Central memory CD8-positive, alpha-beta T cell (primary cell): Measurements from ENCODE around the gene LRMDA.

ENCODE experiments used
- ATAC-seq: fragments of 150-1000 bp; cut with Tn5 transposase; replicated peaks from 2 replicates; pipeline ENCODE4 v1.10.0; 2022; ENCODE audit warnings: mild to moderate bottlenecking, moderate FRiP score, moderate number of reproducible peaks; ENCODE audit not compliant: poor library complexity, severe bottlenecking; ENCODE audit errors: extremely low read depth
- DNase-seq, 2 donors: peaks; one replicate each; pipeline ENCODE4 v3.0.0; 2021; ENCODE audit warnings: low spot score in 2 of 2
- H3K27ac Mint-ChIP-seq: one replicate; pipeline ENCODE4 v1.8.0; 2022; ENCODE audit warnings: low read depth, mild to moderate bottlenecking, moderate library complexity, mixed read lengths
- H3K27me3 Mint-ChIP-seq: one replicate; pipeline ENCODE4 v1.8.0; 2022; ENCODE audit warnings: mixed read lengths
- H3K36me3 Mint-ChIP-seq: one replicate; pipeline ENCODE4 v1.8.0; 2022; ENCODE audit warnings: mild to moderate bottlenecking, moderate library complexity, mixed read lengths; ENCODE audit not compliant: insufficient read depth
- H3K4me1 Mint-ChIP-seq: one replicate; pipeline ENCODE4 v1.8.0; 2022; ENCODE audit warnings: mixed read lengths
- H3K4me3 Mint-ChIP-seq: one replicate; pipeline ENCODE4 v1.8.0; 2022; ENCODE audit warnings: mild to moderate bottlenecking, moderate library complexity, mixed read lengths
- H3K9me3 Mint-ChIP-seq: one replicate; pipeline ENCODE4 v1.8.0; 2022; ENCODE audit warnings: mixed read lengths

Gene LRMDA

GRCh38 chr10:76354212-76354738 lies 922.9 kb downstream of the LRMDA start:
- no peak overlapping the region for H3K27ac Mint-ChIP-seq
- no peak for ATAC-seq
- no peaks in the 10 kb centered on the region for H3K36me3 Mint-ChIP-seq
- peaks cover 14% of the 10 kb centered on the region for H3K9me3 Mint-ChIP-seq
- no peaks in the 10 kb centered on the region for H3K27me3 Mint-ChIP-seq
- H3K4me3 Mint-ChIP-seq = no peak overlapping the region
- no peaks in the 10 kb centered on the region for H3K4me1 Mint-ChIP-seq
- DNase-seq = no peak

GRCh38 chr10:76354921-76355320 lies 923.5 kb downstream of the LRMDA start:
- Mint-ChIP-seq H3K27ac (no peak overlapping the region), H3K9me3 (peaks cover 14% of the 10 kb centered on the region), H3K4me3 (no peak overlapping the region), H3K27me3 (no peaks in the 10 kb centered on the region), H3K4me1 (no peaks in the 10 kb centered on the region), H3K36me3 (no peaks in the 10 kb centered on the region)
- ATAC-seq = no peak
- no peak for DNase-seq

- Mint-ChIP-seq H3K9me3 (peaks cover 14% of the 10 kb centered on the region), H3K4me1 (no peaks in the 10 kb centered on the region), H3K27ac (no peak overlapping the region), H3K4me3 (no peak overlapping the region), H3K27me3 (no peaks in the 10 kb centered on the region), H3K36me3 (no peaks in the 10 kb centered on the region)
- ATAC-seq (no peak), DNase-seq (no peak)
Measured at GRCh38 chr10:76356557-76356956, 925.1 kb downstream of the LRMDA start.

GRCh38 chr10:76357726-76358415 lies 926.4 kb downstream of the LRMDA start:
- H3K36me3 Mint-ChIP-seq = no peaks in the 10 kb centered on the region
- no peak overlapping the region for H3K4me3 Mint-ChIP-seq
- DNase-seq (no peak), ATAC-seq (no peak)
- no peak overlapping the region for H3K27ac Mint-ChIP-seq
- peaks cover 16% of the 10 kb centered on the region for H3K9me3 Mint-ChIP-seq
- no peaks in the 10 kb centered on the region for H3K4me1 Mint-ChIP-seq
- no peaks in the 10 kb centered on the region for H3K27me3 Mint-ChIP-seq

DNA sequence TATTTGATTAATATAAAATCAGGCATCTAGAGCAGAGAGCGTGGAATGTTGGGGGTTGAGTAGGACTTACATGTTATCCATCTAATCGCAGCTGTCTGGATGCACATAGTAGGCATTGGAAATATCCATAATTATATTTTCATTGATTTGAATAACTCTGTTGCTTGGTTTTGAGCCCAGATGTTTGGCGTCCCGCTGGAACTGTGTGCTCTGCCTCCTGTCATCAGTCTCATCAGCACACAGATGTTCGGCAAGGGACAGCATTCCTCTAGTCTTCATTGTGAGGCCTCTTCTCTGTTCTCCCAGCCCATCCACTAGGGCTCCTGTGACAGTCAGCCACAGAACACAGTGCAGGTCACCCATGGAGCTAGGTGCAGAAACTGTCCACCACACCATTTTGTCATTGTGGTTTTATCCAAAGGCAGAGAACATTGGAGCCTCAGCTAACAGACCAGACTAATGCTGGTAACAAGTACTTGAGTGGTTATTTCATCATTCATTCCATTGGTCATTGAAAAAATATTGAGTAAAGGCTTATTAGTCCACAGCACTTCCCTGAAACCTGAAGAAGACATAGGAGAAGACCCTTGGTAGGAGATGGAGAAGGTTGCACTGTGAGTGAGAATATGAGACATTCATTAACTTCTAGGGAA lies 927.4 kb downstream of the LRMDA start:
- no peak overlapping the region for H3K27ac Mint-ChIP-seq
- H3K36me3 Mint-ChIP-seq = no peaks in the 10 kb centered on the region
- H3K27me3 Mint-ChIP-seq = no peaks in the 10 kb centered on the region
- H3K4me3 Mint-ChIP-seq = no peak overlapping the region
- DNase-seq (no peak), ATAC-seq (no peak)
- peaks cover 14% of the 10 kb centered on the region for H3K9me3 Mint-ChIP-seq
- no peaks in the 10 kb centered on the region for H3K4me1 Mint-ChIP-seq

GRCh38 chr10:76375761-76376160 lies 944.3 kb downstream of the LRMDA start:
- Mint-ChIP-seq H3K4me3 (no peak overlapping the region), H3K4me1 (no peaks in the 10 kb centered on the region), H3K36me3 (no peaks in the 10 kb centered on the region), H3K27ac (no peak overlapping the region), H3K9me3 (peaks cover 16% of the 10 kb centered on the region), H3K27me3 (no peaks in the 10 kb centered on the region)
- no peak for DNase-seq
- no peak for ATAC-seq

GRCh38 chr10:76382381-76382851 lies 951.0 kb downstream of the LRMDA start:
- no peak for ATAC-seq
- Mint-ChIP-seq H3K4me1 (no peaks in the 10 kb centered on the region), H3K4me3 (no peak overlapping the region), H3K27ac (no peak overlapping the region), H3K36me3 (no peaks in the 10 kb centered on the region), H3K27me3 (no peaks in the 10 kb centered on the region), H3K9me3 (peaks cover 22% of the 10 kb centered on the region)
- no peak for DNase-seq

DNA sequence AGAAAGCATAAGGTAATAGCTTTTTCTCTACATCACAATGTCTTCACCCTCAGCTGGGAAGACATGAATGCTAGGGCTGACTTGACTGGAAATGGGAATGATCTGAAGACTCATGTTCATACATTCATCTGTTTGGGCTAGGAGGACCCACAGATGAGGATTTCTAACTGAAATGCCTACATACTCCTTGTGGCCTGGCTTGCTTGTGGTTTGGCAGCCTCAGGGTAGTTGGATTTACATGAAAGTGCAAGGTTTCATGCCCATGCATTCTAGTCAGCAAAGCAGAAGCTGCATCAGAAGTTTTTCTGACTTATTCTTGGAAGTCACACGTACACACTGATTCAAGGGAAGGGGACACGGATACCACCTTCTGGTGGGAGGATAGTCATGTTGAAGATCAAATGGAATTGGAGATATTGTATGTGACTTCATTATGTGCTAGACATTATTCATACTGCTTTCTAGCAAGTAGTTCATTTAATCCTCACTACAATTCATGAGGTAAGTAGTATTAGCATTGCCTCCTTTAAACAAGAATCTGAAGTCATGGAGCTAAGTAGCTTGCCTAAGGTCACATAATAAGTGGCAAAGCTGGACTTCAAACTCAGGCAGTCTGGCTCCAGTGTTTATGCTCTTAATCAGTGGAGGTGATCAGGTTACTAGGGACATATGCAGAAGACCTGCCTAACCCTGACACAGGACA lies 957.0 kb downstream of the LRMDA start:
- no peak overlapping the region for H3K27ac Mint-ChIP-seq
- H3K9me3 Mint-ChIP-seq = peaks cover 11% of the 10 kb centered on the region
- no peak for DNase-seq
- no peak for ATAC-seq
- H3K4me1 Mint-ChIP-seq = no peaks in the 10 kb centered on the region
- no peaks in the 10 kb centered on the region for H3K27me3 Mint-ChIP-seq
- H3K4me3 Mint-ChIP-seq = no peak overlapping the region
- H3K36me3 Mint-ChIP-seq = no peaks in the 10 kb centered on the region

DNA sequence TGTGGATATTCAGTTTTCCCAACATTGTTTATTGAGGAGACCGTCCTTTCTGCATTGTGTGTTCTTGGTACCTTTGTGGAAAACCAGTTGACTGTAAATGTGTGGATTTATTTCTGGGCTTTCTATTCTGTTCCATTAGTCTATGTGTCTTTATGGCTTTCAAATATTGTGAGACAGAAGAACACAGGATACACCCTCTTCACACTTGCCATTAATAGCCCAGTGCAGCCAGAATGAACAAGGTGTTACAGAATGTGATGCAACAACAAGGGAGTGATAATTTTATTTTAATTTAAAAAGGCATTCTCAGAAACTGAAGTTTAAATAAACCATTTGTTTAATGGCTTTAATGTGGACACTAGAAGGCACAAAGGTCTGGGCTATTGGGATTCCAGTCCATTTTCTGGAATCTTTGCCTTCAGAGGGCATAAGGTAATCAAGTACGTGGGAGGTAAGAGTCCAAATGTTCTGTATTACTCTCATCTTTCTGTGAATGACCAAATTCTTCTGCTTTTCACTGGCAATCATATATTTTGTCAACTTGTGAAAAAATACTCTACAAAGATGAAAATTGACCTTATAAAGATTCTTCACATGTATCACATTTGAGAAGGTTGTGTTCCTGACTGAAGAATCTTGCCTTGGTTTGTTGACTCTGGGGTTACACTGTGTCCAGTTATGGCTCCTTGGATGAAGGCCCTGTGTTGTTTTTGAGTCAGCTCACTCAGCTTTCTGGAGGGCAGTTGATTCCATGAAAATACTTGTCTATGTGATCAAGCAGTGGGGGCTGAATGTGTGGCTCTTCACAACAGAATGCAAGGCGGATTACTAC lies 962.7 kb downstream of the LRMDA start:
- no peaks in the 10 kb centered on the region for H3K27me3 Mint-ChIP-seq
- H3K4me1 Mint-ChIP-seq = no peaks in the 10 kb centered on the region
- no peak overlapping the region for H3K27ac Mint-ChIP-seq
- H3K36me3 Mint-ChIP-seq = no peaks in the 10 kb centered on the region
- peaks cover 17% of the 10 kb centered on the region for H3K9me3 Mint-ChIP-seq
- DNase-seq (no peak), ATAC-seq (no peak)
- H3K4me3 Mint-ChIP-seq = no peak overlapping the region

DNA sequence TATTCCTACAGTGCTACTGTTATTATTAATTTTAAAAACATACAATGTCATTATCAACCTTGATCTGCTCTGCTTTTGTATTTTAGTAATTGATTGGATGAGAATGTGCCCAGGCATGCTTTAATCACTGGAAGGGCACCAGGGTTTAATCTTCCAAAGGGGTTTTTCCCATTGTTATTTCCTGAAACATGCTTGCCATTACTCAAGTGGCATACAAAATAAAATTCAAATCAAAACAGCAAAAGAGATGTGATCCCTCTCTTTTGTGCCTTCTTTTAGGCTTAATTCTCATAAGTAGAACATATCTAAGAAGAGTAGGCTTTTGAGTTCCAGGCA lies 963.3 kb downstream of the LRMDA start:
- no peaks in the 10 kb centered on the region for H3K36me3 Mint-ChIP-seq
- DNase-seq = no peak
- no peak overlapping the region for H3K27ac Mint-ChIP-seq
- H3K27me3 Mint-ChIP-seq = no peaks in the 10 kb centered on the region
- no peaks in the 10 kb centered on the region for H3K4me1 Mint-ChIP-seq
- H3K9me3 Mint-ChIP-seq = peaks cover 21% of the 10 kb centered on the region
- no peak overlapping the region for H3K4me3 Mint-ChIP-seq
- ATAC-seq = no peak

GRCh38 chr10:76395251-76395650 lies 963.8 kb downstream of the LRMDA start:
- DNase-seq (no peak), ATAC-seq (no peak)
- Mint-ChIP-seq H3K4me1 (no peaks in the 10 kb centered on the region), H3K9me3 (peaks cover 23% of the 10 kb centered on the region), H3K4me3 (no peak overlapping the region), H3K36me3 (no peaks in the 10 kb centered on the region), H3K27me3 (no peaks in the 10 kb centered on the region), H3K27ac (no peak overlapping the region)

- Mint-ChIP-seq H3K27me3 (no peaks in the 10 kb centered on the region), H3K4me3 (no peak overlapping the region), H3K36me3 (no peaks in the 10 kb centered on the region), H3K9me3 (peaks cover 23% of the 10 kb centered on the region), H3K27ac (no peak overlapping the region), H3K4me1 (no peaks in the 10 kb centered on the region)
- DNase-seq (no peak), ATAC-seq (no peak)
Measured at GRCh38 chr10:76396134-76396533, 964.7 kb downstream of the LRMDA start.
